Measurements from ENCODE around the gene LUC7L. TPM values are rescaled to one million over a fixed set of nuclear protein-coding genes. Genes with fewer than 3 reads are reported as not detected.

The LUC7L gene
- total RNA-seq, 1 experiment from 2014 or later: 74.1 TPM

GRCh38 chr16:263944-264343 lies 34.7 kb upstream of the LUC7L start:
- no peaks in the 10 kb centered on the region for H3K27me3 Mint-ChIP-seq (ENCODE audit: insufficient read depth, unreplicated experiment)
- H3K4me3 Mint-ChIP-seq (ENCODE audit: unreplicated experiment): no peak overlapping the region
- ChIA-PET CTCF (interaction anchor here (0.6 kb wide), 1 partner anchor 158 kb away, joined by 3 read pairs; no protein-coding TSS in a partner anchor), POLR2A (interaction anchor here (1.5 kb wide), 1 partner anchor 29 kb away, joined by 6 read pairs; the partner anchor contains the start of gene FAM234A)
- TF ChIP-seq CTCF (IDR thresholded peaks at IDR 0.05; ENCODE audit: unreplicated experiment): no peak
- DNase-seq (ENCODE audit: unreplicated experiment): no peak
- no TSS peak for BruUV-seq (replicated peaks)
- intact Hi-C loops (cut with micrococcal nuclease): no loop called here
- H3K36me3 Mint-ChIP-seq (ENCODE audit: insufficient read depth, unreplicated experiment): peaks cover 47% of the 10 kb centered on the region
- no peak overlapping the region for H3K27ac Mint-ChIP-seq (ENCODE audit: low read depth, unreplicated experiment)
- peaks cover 18% of the 10 kb centered on the region for H3K4me1 Mint-ChIP-seq (ENCODE audit: insufficient read depth, unreplicated experiment)
- H3K9me3 Mint-ChIP-seq (ENCODE audit: unreplicated experiment): no peaks in the 10 kb centered on the region

- intact Hi-C loops (cut with micrococcal nuclease): no loop called here
These were observed 34.0 kb upstream of the LUC7L start for GRCh38 chr16:263182-263774.

GRCh38 chr16:262121-262745 lies 33.0 kb upstream of the LUC7L start:
- Mint-ChIP-seq H3K36me3 (ENCODE audit: insufficient read depth, unreplicated experiment) (peaks cover 58% of the 10 kb centered on the region), H3K4me1 (ENCODE audit: insufficient read depth, unreplicated experiment) (peaks cover 13% of the 10 kb centered on the region), H3K27me3 (ENCODE audit: insufficient read depth, unreplicated experiment) (no peaks in the 10 kb centered on the region), H3K9me3 (ENCODE audit: unreplicated experiment) (no peaks in the 10 kb centered on the region), H3K27ac (ENCODE audit: low read depth, unreplicated experiment) (no peak overlapping the region), H3K4me3 (ENCODE audit: unreplicated experiment) (no peak overlapping the region)
- DNase-seq (ENCODE audit: unreplicated experiment): no peak
- ChIA-PET CTCF (no interaction called here), POLR2A (no interaction called here)
- BruUV-seq (replicated peaks): no TSS peak
- intact Hi-C loops (cut with micrococcal nuclease): no loop called here
- TF ChIP-seq CTCF (IDR thresholded peaks at IDR 0.05; ENCODE audit: unreplicated experiment): no peak

More at GRCh38 chr16:263182-263774, 34.0 kb upstream of the LUC7L start:
- H3K4me3 Mint-ChIP-seq (ENCODE audit: unreplicated experiment): no peak overlapping the region
- no peaks in the 10 kb centered on the region for H3K27me3 Mint-ChIP-seq (ENCODE audit: insufficient read depth, unreplicated experiment)
- peaks cover 14% of the 10 kb centered on the region for H3K4me1 Mint-ChIP-seq (ENCODE audit: insufficient read depth, unreplicated experiment)
- no peaks in the 10 kb centered on the region for H3K9me3 Mint-ChIP-seq (ENCODE audit: unreplicated experiment)
- peaks cover 48% of the 10 kb centered on the region for H3K36me3 Mint-ChIP-seq (ENCODE audit: insufficient read depth, unreplicated experiment)
- no TSS peak for BruUV-seq (replicated peaks)
- no peak for TF ChIP-seq CTCF (IDR thresholded peaks at IDR 0.05; ENCODE audit: unreplicated experiment)
- no peak for DNase-seq (ENCODE audit: unreplicated experiment)
- no peak overlapping the region for H3K27ac Mint-ChIP-seq (ENCODE audit: low read depth, unreplicated experiment)
- ChIA-PET CTCF (interaction anchor here (0.6 kb wide), 2 partner anchors 82 to 158 kb away, joined by 3 read pairs; no protein-coding TSS in a partner anchor), POLR2A (no interaction called here)

GRCh38 chr16:261031-261691 lies 31.9 kb upstream of the LUC7L start:
- intact Hi-C loops (cut with micrococcal nuclease): no loop called here
- H3K27ac Mint-ChIP-seq (ENCODE audit: low read depth, unreplicated experiment): no peak overlapping the region
- no TSS peak for BruUV-seq (replicated peaks)
- no peak for TF ChIP-seq CTCF (IDR thresholded peaks at IDR 0.05; ENCODE audit: unreplicated experiment)
- no peak overlapping the region for H3K4me3 Mint-ChIP-seq (ENCODE audit: unreplicated experiment)
- ChIA-PET CTCF (no interaction called here), POLR2A (no interaction called here)
- no peaks in the 10 kb centered on the region for H3K9me3 Mint-ChIP-seq (ENCODE audit: unreplicated experiment)
- H3K27me3 Mint-ChIP-seq (ENCODE audit: insufficient read depth, unreplicated experiment): no peaks in the 10 kb centered on the region
- peaks cover 69% of the 10 kb centered on the region for H3K36me3 Mint-ChIP-seq (ENCODE audit: insufficient read depth, unreplicated experiment)
- peaks cover 9% of the 10 kb centered on the region for H3K4me1 Mint-ChIP-seq (ENCODE audit: insufficient read depth, unreplicated experiment)
- DNase-seq (ENCODE audit: unreplicated experiment): no peak
